Activated CD4-positive, CD25-positive, alpha-beta regulatory T cell treated with anti-CD3 and anti-CD28 coated beads, Interleukin-2, amount 50 U/mL, for 24 hours (primary cell): ENCODE data around the gene SLC22A14.
A peak's percentile ranks its signal among the peaks of the same experiment; 100 is the strongest.
"Not testable (repeated sequence)": the region's sequence is repeated elsewhere in the genome, so short reads cannot be mapped to it uniquely, and the experiment has no call there.

Experiments
- ATAC-seq, 2 donors: fragments of 150-1000 bp; cut with Tn5 transposase; one replicate each; pipeline ENCODE4 v1.10.0; 2021; ENCODE audit warnings: mild to moderate bottlenecking in 1 of 2, moderate library complexity in 1 of 2

The SLC22A14 gene, protein sequence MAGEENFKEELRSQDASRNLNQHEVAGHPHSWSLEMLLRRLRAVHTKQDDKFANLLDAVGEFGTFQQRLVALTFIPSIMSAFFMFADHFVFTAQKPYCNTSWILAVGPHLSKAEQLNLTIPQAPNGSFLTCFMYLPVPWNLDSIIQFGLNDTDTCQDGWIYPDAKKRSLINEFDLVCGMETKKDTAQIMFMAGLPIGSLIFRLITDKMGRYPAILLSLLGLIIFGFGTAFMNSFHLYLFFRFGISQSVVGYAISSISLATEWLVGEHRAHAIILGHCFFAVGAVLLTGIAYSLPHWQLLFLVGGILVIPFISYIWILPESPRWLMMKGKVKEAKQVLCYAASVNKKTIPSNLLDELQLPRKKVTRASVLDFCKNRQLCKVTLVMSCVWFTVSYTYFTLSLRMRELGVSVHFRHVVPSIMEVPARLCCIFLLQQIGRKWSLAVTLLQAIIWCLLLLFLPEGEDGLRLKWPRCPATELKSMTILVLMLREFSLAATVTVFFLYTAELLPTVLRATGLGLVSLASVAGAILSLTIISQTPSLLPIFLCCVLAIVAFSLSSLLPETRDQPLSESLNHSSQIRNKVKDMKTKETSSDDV

DNA sequence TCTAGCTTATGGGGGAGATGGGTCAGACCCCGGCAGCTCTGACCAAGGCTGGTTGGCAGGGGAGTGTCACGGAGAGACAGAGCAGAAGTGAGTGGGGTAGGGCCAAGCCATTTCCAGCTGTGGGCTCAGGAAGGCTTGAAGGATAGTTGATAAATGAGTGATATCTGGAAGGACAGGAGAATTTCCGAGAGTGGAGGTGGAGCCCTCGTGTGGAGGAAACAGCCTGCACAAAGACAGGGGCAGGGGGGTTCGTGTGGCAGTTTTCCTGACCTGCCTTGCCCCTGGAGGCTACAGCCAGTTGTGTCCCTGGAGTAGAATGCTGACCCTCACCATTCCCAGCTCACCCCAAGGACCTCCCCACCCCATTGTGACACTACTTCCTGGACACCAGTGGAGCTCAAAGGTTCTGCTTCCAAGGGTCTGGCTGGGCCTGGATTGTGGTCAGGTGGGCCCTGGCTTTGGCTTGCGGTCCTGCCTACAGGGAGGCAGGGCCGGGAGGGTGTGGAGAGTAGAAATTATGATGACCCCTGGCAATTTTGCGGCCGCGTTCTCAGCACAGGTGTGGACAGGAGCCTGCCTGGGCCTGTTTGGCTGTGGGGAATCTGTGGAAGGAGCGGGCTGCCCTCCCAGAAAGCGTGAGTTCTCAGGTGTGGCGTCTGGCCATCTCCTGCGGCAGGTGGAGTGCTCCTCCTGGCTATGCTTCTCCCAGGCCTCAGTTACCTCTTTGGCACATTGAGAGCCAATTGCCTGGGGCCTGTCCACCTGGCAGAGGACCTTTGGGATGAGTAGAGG, at the start of gene SLC22A14:
Gene SLC22A14, plus strand, starts transcription at position 400 of the 792 bp plus-strand sequence. CDS start 23,733 bp downstream, outside the sequence.
- ATAC-seq: no peak

- ATAC-seq: no peak
Measured at GRCh38 chr3:38232701-38233100, 49.4 kb upstream of the SLC22A14 start.

GRCh38 chr3:38235466-38235865, 46.6 kb upstream of the SLC22A14 start:
- ATAC-seq: no peak

DNA sequence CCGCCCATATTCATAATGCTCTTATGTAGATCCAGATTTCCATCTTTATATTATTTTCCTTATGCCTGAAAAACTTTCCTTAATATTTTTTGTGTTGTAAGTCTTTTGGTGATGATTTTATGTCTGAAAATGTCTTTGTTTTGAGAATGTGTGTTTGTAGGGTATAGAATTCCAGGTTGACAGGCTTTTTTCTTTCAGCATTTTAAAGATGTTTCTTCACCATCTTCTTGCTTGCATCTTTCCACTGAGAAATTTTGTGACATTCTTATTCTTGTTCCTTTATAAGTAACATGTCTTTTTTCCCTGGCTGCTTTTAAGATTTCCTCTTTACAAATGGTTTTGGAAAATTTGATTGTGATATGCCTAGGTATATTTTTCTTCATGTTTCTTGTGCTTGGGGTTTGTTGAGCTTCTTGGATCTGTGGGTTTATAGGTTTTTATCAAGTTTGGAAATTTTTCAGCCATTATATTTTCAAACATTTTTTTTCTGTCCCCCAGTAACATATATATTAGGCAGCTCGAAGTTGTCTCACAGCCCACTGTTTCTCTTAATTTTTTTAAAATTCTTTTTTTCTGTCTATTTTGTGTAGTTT, 43.6 kb upstream of the SLC22A14 start:
- ATAC-seq: no peak

DNA sequence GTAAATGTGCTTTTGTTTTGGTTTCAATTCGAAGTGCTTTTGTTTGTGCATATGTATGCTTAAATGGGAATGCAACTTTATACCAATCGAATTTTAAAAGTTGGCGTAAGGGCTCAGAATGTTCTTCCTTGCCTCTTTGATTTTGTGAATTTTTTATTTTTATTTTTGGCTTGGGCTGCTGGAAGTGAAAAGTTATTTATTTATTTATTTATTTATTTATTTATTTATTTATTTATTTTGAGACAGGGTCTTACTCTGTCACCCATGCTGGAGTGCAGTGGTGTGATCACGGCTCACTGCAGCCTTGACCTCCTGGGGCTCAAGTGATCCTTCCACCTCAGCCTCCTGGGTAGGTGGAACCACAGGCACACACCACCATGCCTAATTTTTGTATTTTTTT, 39.3 kb upstream of the SLC22A14 start:
- ATAC-seq: not testable (repeated sequence)

- no peak for ATAC-seq
Measured at GRCh38 chr3:38245930-38246329, 36.2 kb upstream of the SLC22A14 start.

- ATAC-seq: no peak
Measured at GRCh38 chr3:38247366-38248035, 34.6 kb upstream of the SLC22A14 start.

- ATAC-seq: no peak
Measured at GRCh38 chr3:38250198-38250597, 31.9 kb upstream of the SLC22A14 start.

- ATAC-seq: no peak
Measured at GRCh38 chr3:38251197-38251596, 30.9 kb upstream of the SLC22A14 start.

DNA sequence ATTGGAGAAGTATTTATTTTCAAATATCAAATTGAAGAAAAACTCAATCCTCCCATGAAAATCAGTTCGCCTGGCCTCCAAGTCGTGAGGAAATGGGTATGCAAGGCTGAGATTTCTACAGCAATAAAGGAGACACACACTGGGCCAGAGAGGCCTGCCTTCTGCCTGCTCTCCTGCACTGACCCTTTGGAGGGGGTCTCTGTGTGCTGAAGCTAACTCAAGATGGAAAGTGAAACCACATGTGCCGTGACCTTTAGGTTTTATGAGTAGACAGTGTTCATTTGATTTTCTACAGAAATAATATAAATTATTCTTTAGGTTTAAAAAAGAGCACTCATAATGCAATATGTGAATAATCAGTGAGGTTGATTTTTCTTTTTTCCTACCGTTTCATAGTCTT, 28.4 kb upstream of the SLC22A14 start:
- ATAC-seq: peak in 1 of 2 donors; percentile 10

DNA sequence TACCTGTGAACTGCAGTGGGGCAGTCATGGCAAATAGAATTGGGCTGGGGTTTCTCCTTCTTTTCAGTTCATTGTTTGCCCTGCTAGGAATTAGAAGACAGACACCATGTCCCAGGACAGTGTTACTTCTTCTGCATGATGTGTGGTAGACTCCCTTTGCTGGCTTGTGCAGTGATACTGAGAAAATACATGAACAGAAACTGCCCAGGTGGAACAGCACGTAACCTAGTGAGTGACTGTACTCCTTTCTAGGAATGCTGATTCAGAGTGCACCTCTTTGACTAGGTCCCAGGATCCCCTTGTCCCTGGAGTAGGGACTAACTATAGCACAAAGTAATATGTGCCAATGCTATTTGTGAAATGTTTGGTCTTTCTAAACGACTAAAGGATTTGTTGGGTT, 27.2 kb upstream of the SLC22A14 start:
- ATAC-seq: peak; percentile 49 to 53

DNA sequence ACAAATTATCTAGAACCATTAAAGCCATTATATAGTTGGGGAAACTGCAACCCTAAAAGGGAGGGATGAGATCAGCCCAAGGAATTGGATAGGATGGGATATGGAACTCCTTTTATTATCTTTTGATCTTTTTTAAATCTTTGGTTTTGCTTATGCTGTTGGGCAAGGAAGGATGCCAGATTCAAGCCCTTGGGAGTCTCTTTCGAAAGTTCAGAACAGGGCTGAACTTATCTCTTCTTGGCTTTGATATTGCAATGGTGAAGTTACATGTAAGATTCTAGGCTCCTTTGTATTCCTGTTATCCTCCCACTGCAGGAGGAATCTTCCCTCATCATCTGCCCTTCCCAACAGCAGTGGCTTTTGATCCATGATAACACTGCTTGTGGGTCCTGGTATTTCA, 26.5 kb upstream of the SLC22A14 start:
- no peak for ATAC-seq

DNA sequence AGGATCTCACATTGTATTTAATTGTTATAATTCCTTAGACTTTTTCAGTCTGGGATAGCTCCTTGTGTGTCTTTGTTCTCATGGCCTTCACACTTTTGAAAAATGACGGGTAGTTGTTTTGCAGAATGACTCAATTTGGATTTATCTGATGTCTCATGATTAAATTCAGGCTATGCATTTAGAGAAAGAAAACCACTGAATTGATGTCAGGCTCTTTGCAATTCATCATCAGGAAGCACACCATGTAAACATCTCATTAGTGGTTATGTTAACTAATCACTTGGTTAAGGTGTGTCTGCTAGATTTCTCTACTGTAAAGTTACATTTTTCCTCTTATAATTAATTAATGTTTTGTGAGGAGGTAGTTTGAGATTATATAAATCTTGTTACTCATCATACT, 24.5 kb upstream of the SLC22A14 start:
- ATAC-seq: peak; percentile 64 to 81

DNA sequence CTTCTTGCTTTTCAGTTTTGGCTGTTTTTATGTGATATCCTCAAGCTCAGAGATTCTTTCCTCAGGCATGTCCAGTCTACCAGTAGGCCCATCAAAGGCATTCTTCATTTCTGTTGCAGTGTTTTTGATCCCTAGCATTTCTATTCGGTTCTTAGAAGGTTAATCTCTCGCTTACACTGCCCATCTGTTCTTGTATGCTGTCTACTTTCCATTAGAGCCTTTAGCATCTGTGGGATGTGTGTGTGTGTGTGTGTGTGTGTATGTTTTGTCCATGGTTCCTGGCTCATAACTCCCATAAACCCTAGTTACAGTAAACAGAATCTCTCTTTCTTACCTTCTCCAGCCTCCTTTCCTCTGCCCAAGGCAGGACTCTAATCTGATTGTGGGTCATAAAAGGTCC, 21.6 kb upstream of the SLC22A14 start:
- ATAC-seq: no peak

DNA sequence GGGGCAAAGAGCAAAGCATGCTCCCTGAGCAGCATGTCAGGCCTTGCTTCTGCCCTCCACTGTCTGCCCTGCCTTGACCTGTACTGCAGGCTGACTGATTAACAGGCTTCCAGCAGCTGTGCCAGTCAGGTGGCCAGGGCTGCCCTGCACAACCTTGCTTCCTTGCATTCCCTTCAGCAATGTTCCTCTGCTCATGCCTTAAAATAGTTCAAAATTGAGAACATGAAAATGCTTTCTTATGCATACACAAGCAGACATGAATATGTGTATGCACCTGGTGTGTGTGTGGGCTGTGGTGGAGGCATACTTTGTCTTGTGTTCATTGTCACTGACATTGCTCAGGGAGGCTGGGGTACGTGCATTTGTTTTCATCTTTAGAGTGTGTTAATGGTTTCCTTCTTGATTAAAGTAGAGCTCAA, 17.7 kb upstream of the SLC22A14 start:
- no peak for ATAC-seq

DNA sequence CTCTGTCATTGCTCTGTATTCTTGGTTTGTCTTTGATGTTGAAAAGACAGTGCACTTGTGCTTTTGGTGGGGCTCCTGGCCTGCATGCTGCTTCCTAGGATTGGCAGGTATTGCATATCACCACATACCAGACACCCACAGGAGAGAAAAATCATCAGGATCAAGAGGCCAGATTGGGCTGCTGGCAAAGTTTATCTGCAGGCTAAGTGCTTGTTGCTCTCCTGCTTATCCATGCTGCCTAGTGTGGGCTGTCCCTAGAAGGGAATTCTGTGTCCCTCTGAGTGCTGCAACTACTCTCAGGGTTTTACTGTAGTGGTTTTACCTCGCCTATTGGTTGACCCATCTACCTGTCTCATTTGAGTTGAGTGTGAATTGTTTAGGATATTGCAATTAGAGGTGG, 17.3 kb upstream of the SLC22A14 start:
- no peak for ATAC-seq

DNA sequence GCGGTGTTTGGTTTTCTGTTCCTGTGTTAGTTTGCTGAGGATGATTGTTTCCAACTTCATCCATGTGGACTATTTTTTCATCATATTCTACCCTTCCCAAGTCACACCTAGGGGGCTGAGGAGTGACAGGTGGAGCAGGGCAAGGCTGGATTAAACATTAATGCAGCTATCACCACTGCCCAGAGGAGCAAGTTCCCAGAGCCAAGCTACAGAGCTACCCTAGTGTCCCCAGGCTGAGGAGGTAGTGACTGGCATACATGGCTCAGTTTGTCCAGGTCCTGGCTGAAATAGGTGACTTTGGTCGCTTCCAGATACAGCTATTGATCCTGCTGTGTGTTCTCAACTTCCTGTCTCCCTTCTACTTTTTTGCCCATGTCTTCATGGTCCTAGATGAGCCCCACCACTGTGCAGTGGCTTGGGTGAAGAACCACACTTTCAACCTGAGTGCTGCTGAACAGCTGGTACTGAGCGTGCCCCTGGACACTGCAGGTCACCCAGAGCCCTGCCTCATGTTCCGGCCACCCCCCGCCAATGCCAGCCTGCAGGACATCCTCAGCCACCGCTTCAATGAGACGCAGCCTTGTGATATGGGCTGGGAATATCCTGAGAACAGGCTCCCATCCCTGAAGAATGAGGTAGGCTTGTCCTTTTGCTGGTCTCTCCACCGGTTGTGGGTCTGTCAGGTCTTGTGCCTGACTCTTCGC, 16.3 kb upstream of the SLC22A14 start, which contains the start of gene SLC22A13:
Gene SLC22A13, plus strand, starts transcription at position 209 of the 704 bp plus-strand sequence. Its CDS starts 49 bp downstream, at position 258.
- no peak for ATAC-seq

DNA sequence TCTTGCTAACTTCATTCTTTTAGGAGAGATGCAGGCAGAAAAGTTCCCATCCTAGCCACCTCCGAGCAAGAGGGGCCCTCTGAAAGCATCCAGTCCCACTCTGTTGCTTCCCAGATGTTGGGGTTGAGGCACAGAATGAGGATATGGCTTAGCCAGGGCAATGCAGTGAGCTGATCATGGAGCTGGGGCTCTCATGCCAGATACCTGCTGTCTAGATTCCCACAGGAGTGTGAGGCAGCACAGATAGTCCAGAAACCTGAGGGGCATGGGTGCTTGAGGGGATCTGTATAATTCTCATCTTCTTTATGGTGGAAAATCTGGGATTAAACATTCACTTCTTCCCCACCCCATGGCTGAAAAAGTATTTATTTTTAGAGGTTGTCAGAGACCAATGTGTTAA, 15.3 kb upstream of the SLC22A14 start:
- no peak for ATAC-seq

- no peak for ATAC-seq
Measured at GRCh38 chr3:38267662-38268061, 14.4 kb upstream of the SLC22A14 start.

DNA sequence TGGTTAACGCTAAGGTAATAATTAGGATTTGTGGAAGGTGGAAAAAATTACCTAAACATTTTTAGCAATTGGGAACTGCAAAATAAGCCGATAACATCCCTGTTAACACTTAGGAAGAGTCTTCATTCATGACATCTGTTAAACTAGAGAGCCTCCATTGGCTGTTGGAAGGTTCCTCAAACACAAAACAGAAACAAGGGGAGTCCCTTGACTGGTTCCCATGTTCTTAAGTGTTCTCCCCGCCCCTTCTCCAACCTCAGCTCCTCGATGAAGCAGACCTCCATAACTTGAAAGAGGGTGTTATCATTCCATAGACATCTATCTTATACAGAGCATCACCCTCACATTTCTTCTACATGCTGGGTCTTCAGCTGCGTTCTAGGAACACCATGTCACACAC, 14.0 kb upstream of the SLC22A14 start:
- ATAC-seq: no peak

GRCh38 chr3:38268522-38268921, 13.6 kb upstream of the SLC22A14 start:
- no peak for ATAC-seq

GRCh38 chr3:38270606-38271005, 11.5 kb upstream of the SLC22A14 start:
- no peak for ATAC-seq
